ENCODE data around the gene BABAM1.

- TF ChIP-seq CTCF (conservative IDR thresholded peaks at IDR 0.05; ENCODE audit: low read depth, low read length) (no peak), MAFK (IDR thresholded peaks at IDR 0.05; ENCODE audit: low read depth, low read length) (no peak)
Observed at GRCh38 chr19:17249887-17250548, 17.2 kb upstream of the BABAM1 start.
